SHP77 (cell line): ENCODE measurements around the gene NKIRAS2.

Source experiments
- DNase-seq, 2 experiments: peaks; one replicate each; lab custom pipeline; 2025; lab: John Stamatoyannopoulos, UW

The NKIRAS2 gene

GRCh38 chr17:42026857-42027589 is 7.1 kb downstream of the NKIRAS2 start:
- no peak for DNase-seq

GRCh38 chr17:42027590-42027889 is 7.7 kb downstream of the NKIRAS2 start:
- DNase-seq: no peak

- DNase-seq: peak in 1 of 2 experiments; percentile 23
Measured at GRCh38 chr17:42027961-42028790, 8.3 kb downstream of the NKIRAS2 start.

GRCh38 chr17:42028791-42029127 is 8.9 kb downstream of the NKIRAS2 start:
- no peak for DNase-seq

GRCh38 chr17:42031584-42031983 is 11.7 kb downstream of the NKIRAS2 start:
- no peak for DNase-seq

- DNase-seq: no peak
Measured at GRCh38 chr17:42034059-42034458, 14.2 kb downstream of the NKIRAS2 start.

- DNase-seq: no peak
Measured at GRCh38 chr17:42038221-42038973, 18.5 kb downstream of the NKIRAS2 start.

DNA sequence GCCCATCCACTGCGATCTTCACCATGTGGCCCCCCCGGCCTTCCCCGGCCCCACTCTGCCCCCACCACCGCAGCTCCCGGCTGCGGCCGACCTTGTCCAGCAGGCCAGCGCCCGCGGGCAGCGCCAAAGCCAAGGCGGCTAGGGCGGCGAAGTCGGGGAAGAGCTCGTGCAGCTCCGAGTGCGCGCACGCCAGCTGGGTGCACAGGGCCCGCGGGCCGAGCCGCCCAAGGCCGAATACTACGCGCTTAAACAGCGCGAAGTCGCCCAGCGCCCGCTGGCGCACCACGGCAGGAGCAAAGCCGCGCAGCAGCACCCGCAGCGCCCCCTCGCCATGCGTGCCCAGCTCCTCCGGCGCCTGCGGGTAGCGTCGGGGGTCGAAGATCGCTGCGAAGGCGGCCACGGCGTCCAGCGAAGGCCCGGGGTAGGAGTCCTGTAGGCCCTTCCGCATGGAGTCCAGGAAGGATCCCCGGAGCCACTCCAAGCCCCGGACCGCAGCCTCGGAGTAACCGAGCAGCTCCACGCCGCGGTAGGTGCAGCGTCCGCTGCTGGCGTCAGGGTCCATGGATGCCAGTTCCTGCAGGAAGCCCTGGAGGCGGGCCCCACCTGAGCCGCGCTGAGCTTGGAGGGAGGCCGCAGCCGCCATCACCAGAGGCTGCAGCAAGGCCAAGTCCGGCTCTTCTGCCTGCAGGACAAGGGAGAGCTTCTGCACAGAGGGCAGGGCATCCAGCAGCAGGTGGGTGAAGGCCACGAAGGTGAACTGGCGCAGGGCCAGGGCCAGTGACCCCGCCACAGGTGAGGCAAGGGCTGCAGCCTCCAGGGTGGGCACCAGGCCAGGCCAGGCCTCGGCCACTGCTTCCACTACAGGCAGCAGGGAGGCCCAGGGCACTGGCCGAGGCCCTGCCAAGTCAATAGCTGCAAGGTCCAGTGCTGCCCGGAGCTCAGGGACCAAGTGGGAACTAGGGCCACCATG is 20.2 kb downstream of the NKIRAS2 start:
- DNase-seq: no peak

DNA sequence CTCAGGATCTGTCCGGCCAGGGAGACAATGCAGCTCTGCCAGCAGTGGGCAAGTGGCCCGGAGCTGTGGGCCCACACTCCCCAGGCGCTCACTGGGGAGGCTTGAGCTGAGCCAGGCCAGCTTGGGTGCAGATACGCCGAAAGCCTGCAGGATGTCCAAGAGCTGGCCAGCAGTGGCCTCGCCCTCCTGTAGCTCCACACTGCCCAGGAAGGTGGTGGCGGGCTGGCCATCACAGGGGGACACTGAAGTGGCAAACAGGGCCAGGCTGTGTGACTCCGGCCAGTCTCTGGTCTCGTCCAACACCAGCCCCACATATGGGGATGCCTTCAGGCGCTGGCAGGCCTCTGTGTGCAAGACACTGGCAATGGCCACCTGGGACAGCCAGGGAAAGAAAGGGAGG is 20.9 kb downstream of the NKIRAS2 start:
- DNase-seq: no peak

- no peak for DNase-seq
Measured at GRCh38 chr17:42041619-42042018, 21.7 kb downstream of the NKIRAS2 start.

GRCh38 chr17:42042598-42043319 is 22.9 kb downstream of the NKIRAS2 start:
- no peak for DNase-seq

DNA sequence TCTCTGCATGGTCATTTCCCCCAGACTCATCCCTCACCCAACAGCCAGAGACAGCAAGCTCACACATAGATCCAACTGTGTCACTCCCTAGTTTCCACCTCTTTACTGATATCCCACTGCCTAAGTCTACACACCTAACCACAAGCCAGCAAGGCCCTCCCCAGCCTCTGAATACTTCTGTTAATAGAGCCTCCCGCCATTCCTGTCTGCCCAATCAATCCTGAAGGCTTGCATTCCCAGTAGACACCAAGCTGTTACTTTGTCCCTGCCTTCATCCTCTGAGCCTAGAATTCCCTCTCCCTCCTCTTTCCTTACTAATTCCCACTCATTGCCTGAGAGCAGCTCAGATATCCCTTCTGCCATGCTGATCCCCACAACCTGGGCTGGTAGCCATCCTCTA is 25.8 kb downstream of the NKIRAS2 start:
- DNase-seq: no peak

DNA sequence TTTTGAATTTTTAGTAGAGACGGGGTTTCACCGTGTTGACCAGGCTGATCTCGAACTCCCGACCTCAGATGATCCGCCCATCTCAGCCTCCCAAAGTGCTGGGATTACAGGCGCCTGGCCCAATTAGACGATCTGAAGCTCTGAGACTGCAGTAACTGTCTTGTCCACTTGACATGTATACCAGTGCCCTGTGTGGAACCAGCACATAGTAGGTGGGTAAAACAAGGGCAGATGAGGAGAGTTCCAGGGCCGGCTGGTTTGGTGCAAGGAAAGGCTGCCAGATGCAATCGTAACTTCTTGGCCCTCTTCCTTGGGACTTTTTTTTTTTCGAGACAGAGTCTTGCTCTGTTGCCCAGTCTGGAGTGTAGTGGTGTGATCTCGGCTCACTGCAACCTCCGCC is 27.5 kb downstream of the NKIRAS2 start:
- DNase-seq: no peak

DNA sequence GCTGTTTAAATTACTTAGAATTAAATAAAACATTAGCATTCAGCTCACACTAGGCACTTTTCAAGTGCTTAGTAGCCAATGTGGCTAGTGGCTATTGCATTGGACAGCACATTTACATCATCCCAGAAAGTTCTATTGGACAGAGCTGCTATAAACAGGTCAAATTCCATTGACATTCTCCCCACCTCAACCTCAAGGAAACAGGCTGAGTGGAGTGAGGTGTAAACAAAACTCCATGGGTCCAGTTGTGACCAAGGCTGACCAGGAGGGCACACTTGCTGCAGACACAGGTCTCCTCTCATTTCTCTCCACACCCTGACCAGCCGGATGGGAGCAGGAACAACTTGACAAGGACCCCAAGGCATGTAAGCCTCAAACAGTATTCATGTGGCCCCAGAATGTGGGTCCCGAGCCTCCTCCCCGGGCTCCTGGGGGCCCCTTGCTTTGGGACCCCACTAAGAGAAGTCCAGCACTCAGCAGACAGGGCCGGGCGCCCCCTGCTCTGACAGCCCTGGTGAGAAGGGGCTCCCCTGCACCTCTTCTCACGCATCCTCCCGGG is 30.0 kb downstream of the NKIRAS2 start:
- no peak for DNase-seq

DNA sequence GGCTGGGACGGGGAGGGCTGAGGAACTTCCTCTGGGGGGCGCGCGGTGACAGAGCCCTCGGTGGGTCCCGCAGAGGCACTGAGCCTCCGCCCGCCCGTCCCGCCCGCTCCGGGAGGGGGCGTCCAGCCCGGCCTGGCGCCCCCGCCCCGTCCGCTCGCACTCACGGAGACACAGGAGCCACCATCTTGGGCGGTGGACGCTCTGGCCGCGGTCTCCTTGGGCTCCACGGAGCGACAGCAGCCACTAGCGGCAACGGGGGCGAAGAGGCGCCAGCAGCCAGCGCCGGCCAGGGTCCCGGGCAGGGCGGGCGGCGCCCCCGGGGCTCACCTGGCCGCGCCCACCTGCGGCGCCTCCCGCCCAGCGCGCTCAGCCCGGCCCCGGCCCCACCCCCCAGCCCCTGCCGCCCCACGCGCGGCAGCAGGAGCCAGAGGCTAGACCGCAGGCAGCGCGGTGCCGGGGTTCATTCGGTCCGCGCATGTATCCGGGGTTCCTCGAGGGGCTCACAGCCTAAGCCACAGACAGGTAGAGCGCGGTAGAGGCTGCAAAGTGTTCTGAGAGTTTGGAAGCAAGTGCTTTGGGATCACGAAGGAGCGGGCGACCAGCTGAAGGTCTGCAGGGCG is 30.6 kb downstream of the NKIRAS2 start, which contains the start of gene C17orf113:
TSS of gene C17orf113 (minus strand) at position 209 of the 620 bp plus-strand sequence. CDS start 7,225 bp downstream, outside the sequence.
- DNase-seq: peak in 1 of 2 experiments; percentile 49

DNA sequence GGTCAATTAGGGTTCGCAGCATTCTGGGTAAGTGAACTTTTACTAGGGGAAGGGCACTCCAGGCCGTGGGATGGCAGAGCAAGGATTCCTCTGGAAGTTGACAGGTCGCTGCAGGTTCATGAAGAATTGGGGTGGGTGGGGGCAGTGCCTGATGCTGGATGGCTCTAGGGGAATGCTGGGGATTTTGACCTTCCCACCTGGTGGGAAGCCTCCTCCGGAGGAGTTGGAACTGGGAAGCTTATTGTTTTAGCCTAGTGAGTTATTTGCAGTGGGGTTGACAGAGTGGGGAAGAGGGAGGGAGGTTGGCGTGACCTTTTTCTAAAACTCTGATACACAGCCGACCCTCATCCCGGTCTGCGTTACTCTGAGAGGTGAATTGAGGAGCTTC is 31.1 kb downstream of the NKIRAS2 start:
- DNase-seq: no peak

- DNase-seq: no peak
Measured at GRCh38 chr17:42051645-42052044, 31.8 kb downstream of the NKIRAS2 start.

- DNase-seq: no peak
Measured at GRCh38 chr17:42052346-42052877, 32.5 kb downstream of the NKIRAS2 start.

- DNase-seq: no peak
Measured at GRCh38 chr17:42053731-42054500, 34.0 kb downstream of the NKIRAS2 start.
